ENCODE data around the gene ESF1.

- TF ChIP-seq POLR2A (IDR thresholded peaks at IDR 0.05; ENCODE audit: low read depth, low read length) (no peak), POU2F2 (IDR thresholded peaks at IDR 0.05; ENCODE audit: low read depth, low read length) (no peak), POLR2AphosphoS5 (IDR thresholded peaks at IDR 0.05; ENCODE audit: low read depth, low read length) (no peak), TAF1 (IDR thresholded peaks at IDR 0.05; ENCODE audit: low read depth, low read length) (no peak), PAX5 (IDR thresholded peaks at IDR 0.05; ENCODE audit: insufficient read depth, low read length, severe bottlenecking) (no peak)
Measured at GRCh38 chr20:13800728-13801134, 16.0 kb upstream of the ESF1 start.
